HEK293 (cell line): ENCODE measurements around the gene SLC6A11.

Experiments
- CTCF ChIP-seq: fragments of 450-650 bp; formaldehyde crosslinking; IDR thresholded peaks from 2 replicates; pipeline ENCODE4 v1.5.1; 2016; ENCODE audit warnings: missing biosample characterization, missing genetic modification characterization
- SETDB1 ChIP-seq: IDR thresholded peaks from one replicate; pipeline ENCODE4 v1.6.1; 2017; ENCODE audit warnings: mild to moderate bottlenecking, low read length, moderate library complexity, mixed read lengths; ENCODE audit not compliant: insufficient read length
- ZBTB26 ChIP-seq: fragments of 450-650 bp; formaldehyde crosslinking; optimal IDR thresholded peaks from 2 replicates; pipeline ENCODE3; 2016; ENCODE audit warnings: missing biosample characterization, mild to moderate bottlenecking, missing genetic modification characterization

- no peak for TF ChIP-seq SETDB1
- no peak for TF ChIP-seq CTCF (tag by site-specific recombination)
- no peak for TF ChIP-seq ZBTB26 (tag by site-specific recombination)
Observed at GRCh38 chr3:10933470-10933804, 117.4 kb downstream of the SLC6A11 start.
